Measurements from ENCODE around the gene SLC11A2.

Gene SLC11A2

GRCh38 chr12:51000245-51000644 is 25.9 kb downstream of the SLC11A2 start (continued):
- no peak for TF ChIP-seq TSHZ2 (CRISPR knock-in tag; IDR thresholded peaks at IDR 0.05)
- TF ChIP-seq SNAI2 (CRISPR knock-in tag; IDR thresholded peaks at IDR 0.05): no peak
- no peak for TF ChIP-seq PPARA (CRISPR knock-in tag; IDR thresholded peaks at IDR 0.05; ENCODE audit: borderline replicate concordance)

- no peak for TF ChIP-seq CSDC2 (CRISPR knock-in tag; IDR thresholded peaks at IDR 0.05)
- no peak for TF ChIP-seq BACH2 (CRISPR knock-in tag; IDR thresholded peaks at IDR 0.05; ENCODE audit: borderline replicate concordance)
- no peak for TF ChIP-seq ESRRG (CRISPR knock-in tag; IDR thresholded peaks at IDR 0.05)
- TF ChIP-seq ZNF70 (CRISPR knock-in tag; IDR thresholded peaks at IDR 0.05): no peak
- ATAC-seq: no peak
Measured at GRCh38 chr12:50999093-50999492, 27.1 kb downstream of the SLC11A2 start.

- no peak for TF ChIP-seq SNAI2 (CRISPR knock-in tag; IDR thresholded peaks at IDR 0.05)
- no peak for TF ChIP-seq ZNF565 (CRISPR knock-in tag; conservative IDR thresholded peaks at IDR 0.05; ENCODE audit: low read depth)
- no peak for TF ChIP-seq TOX (CRISPR knock-in tag; IDR thresholded peaks at IDR 0.05; ENCODE audit: borderline replicate concordance)
- no peak for ATAC-seq
Measured at GRCh38 chr12:50992819-50993218, 33.4 kb downstream of the SLC11A2 start.

GRCh38 chr12:50991291-50991690 is 34.9 kb downstream of the SLC11A2 start:
- TF ChIP-seq ZNF8 (CRISPR knock-in tag; IDR thresholded peaks at IDR 0.05) (no peak), OSR1 (CRISPR knock-in tag; IDR thresholded peaks at IDR 0.05) (no peak), RARB (CRISPR knock-in tag; IDR thresholded peaks at IDR 0.05) (no peak), CSDC2 (CRISPR knock-in tag; IDR thresholded peaks at IDR 0.05) (no peak), CSRNP3 (CRISPR knock-in tag; IDR thresholded peaks at IDR 0.05) (no peak), POU6F1 (CRISPR knock-in tag; IDR thresholded peaks at IDR 0.05; ENCODE audit: borderline replicate concordance, low read depth) (no peak), ZNF70 (CRISPR knock-in tag; IDR thresholded peaks at IDR 0.05) (no peak), ZNF565 (CRISPR knock-in tag; conservative IDR thresholded peaks at IDR 0.05; ENCODE audit: low read depth) (no peak), TOX (CRISPR knock-in tag; IDR thresholded peaks at IDR 0.05; ENCODE audit: borderline replicate concordance) (no peak), ZFP3 (CRISPR knock-in tag; IDR thresholded peaks at IDR 0.05) (no peak)

GRCh38 chr12:50990791-50991190 is 35.4 kb downstream of the SLC11A2 start:
- ATAC-seq: no peak
- no peak for TF ChIP-seq PATZ1 (CRISPR knock-in tag; IDR thresholded peaks at IDR 0.05; ENCODE audit: borderline replicate concordance)
- TF ChIP-seq TCF4 (CRISPR knock-in tag; IDR thresholded peaks at IDR 0.05; ENCODE audit: borderline replicate concordance): no peak
- no peak for TF ChIP-seq BACH2 (CRISPR knock-in tag; IDR thresholded peaks at IDR 0.05; ENCODE audit: borderline replicate concordance)
- TF ChIP-seq PPARA (CRISPR knock-in tag; IDR thresholded peaks at IDR 0.05; ENCODE audit: borderline replicate concordance): no peak
- no peak for TF ChIP-seq ZNF8 (CRISPR knock-in tag; IDR thresholded peaks at IDR 0.05)
- no peak for TF ChIP-seq CREB5 (CRISPR knock-in tag; IDR thresholded peaks at IDR 0.05; ENCODE audit: low read depth)
- TF ChIP-seq CSDC2 (CRISPR knock-in tag; IDR thresholded peaks at IDR 0.05): no peak
- no peak for TF ChIP-seq ESRRG (CRISPR knock-in tag; IDR thresholded peaks at IDR 0.05)
- no peak for TF ChIP-seq RARB (CRISPR knock-in tag; IDR thresholded peaks at IDR 0.05)
- TF ChIP-seq ZNF70 (CRISPR knock-in tag; IDR thresholded peaks at IDR 0.05): no peak
- no peak for TF ChIP-seq GLIS3 (CRISPR knock-in tag; IDR thresholded peaks at IDR 0.05)
- no peak for TF ChIP-seq CSRNP3 (CRISPR knock-in tag; IDR thresholded peaks at IDR 0.05)
- TF ChIP-seq POU6F1 (CRISPR knock-in tag; IDR thresholded peaks at IDR 0.05; ENCODE audit: borderline replicate concordance, low read depth): no peak

More at GRCh38 chr12:50991291-50991690, 34.9 kb downstream of the SLC11A2 start:
- no peak for ATAC-seq
